ENCODE results near the gene DHX16.
"Not testable (repeated sequence)": the region's sequence is repeated elsewhere in the genome, so short reads cannot be mapped to it uniquely, and the experiment has no call there.

The DHX16 gene

GRCh38 chr6:30672445-30673253, at the start of gene DHX16:
TSS of gene DHX16 (minus strand) at chr6:30673006. CDS start at chr6:30672841, 165 bp downstream.
- peak; percentile 78 for DNase-seq

GRCh38 chr6:30722025-30722279, 49.1 kb upstream of the DHX16 start:
- not testable (repeated sequence) for DNase-seq

GRCh38 chr6:30721198-30722024, 48.6 kb upstream of the DHX16 start:
- peak; percentile 95 for DNase-seq

GRCh38 chr6:30720738-30721197, 48.0 kb upstream of the DHX16 start:
- peak; percentile 47 for DNase-seq

- DNase-seq, result peak; percentile 92
Measured at GRCh38 chr6:30719791-30720737, 47.3 kb upstream of the DHX16 start, which contains the start of gene TUBB. TSS of gene TUBB (plus strand) at chr6:30720352. CDS start at chr6:30720507, 155 bp downstream.

- DNase-seq, result no peak
Measured at GRCh38 chr6:30719356-30719755, 46.5 kb upstream of the DHX16 start.

GRCh38 chr6:30717845-30718720, 45.3 kb upstream of the DHX16 start:
- not testable (repeated sequence) for DNase-seq

- DNase-seq, result peak; percentile 99
Measured at GRCh38 chr6:30717129-30717844, 44.5 kb upstream of the DHX16 start, which contains the start of gene MDC1. TSS of gene MDC1 (minus strand) at chr6:30717281. CDS start at chr6:30715175, 2,106 bp downstream.

- DNase-seq, result no peak
Measured at GRCh38 chr6:30716879-30717128, 44.0 kb upstream of the DHX16 start.

- DNase-seq, result no peak
Measured at GRCh38 chr6:30714263-30714662, 41.5 kb upstream of the DHX16 start.

- DNase-seq, result no peak
Measured at GRCh38 chr6:30712441-30712945, 39.7 kb upstream of the DHX16 start.

- DNase-seq, result no peak
Measured at GRCh38 chr6:30711758-30712380, 39.1 kb upstream of the DHX16 start.

- no peak for DNase-seq
Measured at GRCh38 chr6:30709101-30709868, 36.5 kb upstream of the DHX16 start.

GRCh38 chr6:30707281-30707850, 34.6 kb upstream of the DHX16 start:
- DNase-seq, result no peak

GRCh38 chr6:30705620-30706019, 32.8 kb upstream of the DHX16 start:
- no peak for DNase-seq

GRCh38 chr6:30703821-30704220, 31.0 kb upstream of the DHX16 start:
- DNase-seq, result no peak

- no peak for DNase-seq
Measured at GRCh38 chr6:30703011-30703410, 30.2 kb upstream of the DHX16 start.

GRCh38 chr6:30700340-30700739, 27.5 kb upstream of the DHX16 start:
- DNase-seq, result no peak

GRCh38 chr6:30696432-30696831, 23.6 kb upstream of the DHX16 start:
- DNase-seq, result no peak

Data from activated CD4-positive, alpha-beta T cell treated with anti-CD3 and anti-CD28 coated beads for 1 hour (primary cell).